Measurements from ENCODE around the gene TKTL1. TPM values are rescaled to one million over a fixed set of nuclear protein-coding genes. Genes with fewer than 3 reads are reported as not detected.

Gene TKTL1
- total RNA-seq, 1 donor from 2014 or later, result not detected

GRCh38 chrX:154323537-154323936 is 27.9 kb downstream of the TKTL1 start:
- no peak for TF ChIP-seq CTCF (IDR thresholded peaks at IDR 0.05; ENCODE audit: partially characterized antibody, unreplicated experiment)
- DNase-seq, result no peak
- Mint-ChIP-seq H3K9me3 (ENCODE audit: unreplicated experiment) (no peaks in the 10 kb centered on the region), H3K27me3 (ENCODE audit: unreplicated experiment) (peaks cover 3% of the 10 kb centered on the region), H3K4me1 (ENCODE audit: low read depth, unreplicated experiment) (peaks cover 4% of the 10 kb centered on the region), H3K27ac (ENCODE audit: unreplicated experiment) (no peak overlapping the region), H3K4me3 (ENCODE audit: unreplicated experiment) (no peak overlapping the region), H3K36me3 (ENCODE audit: unreplicated experiment) (no peaks in the 10 kb centered on the region)

GRCh38 chrX:154325541-154325940 is 29.9 kb downstream of the TKTL1 start:
- H3K27ac Mint-ChIP-seq (ENCODE audit: unreplicated experiment), result no peak overlapping the region
- H3K36me3 Mint-ChIP-seq (ENCODE audit: unreplicated experiment), result no peaks in the 10 kb centered on the region
- DNase-seq, result no peak
- no peaks in the 10 kb centered on the region for H3K9me3 Mint-ChIP-seq (ENCODE audit: unreplicated experiment)
- no peak for TF ChIP-seq CTCF (IDR thresholded peaks at IDR 0.05; ENCODE audit: partially characterized antibody, unreplicated experiment)
- no peaks in the 10 kb centered on the region for H3K27me3 Mint-ChIP-seq (ENCODE audit: unreplicated experiment)
- peaks cover 6% of the 10 kb centered on the region for H3K4me1 Mint-ChIP-seq (ENCODE audit: low read depth, unreplicated experiment)
- no peak overlapping the region for H3K4me3 Mint-ChIP-seq (ENCODE audit: unreplicated experiment)

- Mint-ChIP-seq H3K27ac (ENCODE audit: unreplicated experiment) (no peak overlapping the region), H3K9me3 (ENCODE audit: unreplicated experiment) (no peaks in the 10 kb centered on the region), H3K4me1 (ENCODE audit: low read depth, unreplicated experiment) (peaks cover 3% of the 10 kb centered on the region), H3K27me3 (ENCODE audit: unreplicated experiment) (no peaks in the 10 kb centered on the region), H3K36me3 (ENCODE audit: unreplicated experiment) (no peaks in the 10 kb centered on the region), H3K4me3 (ENCODE audit: unreplicated experiment) (no peak overlapping the region)
- no peak for DNase-seq
- no peak for TF ChIP-seq CTCF (IDR thresholded peaks at IDR 0.05; ENCODE audit: partially characterized antibody, unreplicated experiment)
Observed at GRCh38 chrX:154327038-154327820, 31.6 kb downstream of the TKTL1 start.

- DNase-seq, result no peak
- Mint-ChIP-seq H3K4me3 (ENCODE audit: unreplicated experiment) (no peak overlapping the region), H3K9me3 (ENCODE audit: unreplicated experiment) (no peaks in the 10 kb centered on the region), H3K4me1 (ENCODE audit: low read depth, unreplicated experiment) (peaks cover 3% of the 10 kb centered on the region), H3K27me3 (ENCODE audit: unreplicated experiment) (peaks cover 1% of the 10 kb centered on the region), H3K27ac (ENCODE audit: unreplicated experiment) (no peak overlapping the region), H3K36me3 (ENCODE audit: unreplicated experiment) (no peaks in the 10 kb centered on the region)
- TF ChIP-seq CTCF (IDR thresholded peaks at IDR 0.05; ENCODE audit: partially characterized antibody, unreplicated experiment), result no peak
Observed at GRCh38 chrX:154328646-154329045, 33.1 kb downstream of the TKTL1 start.

GRCh38 chrX:154329294-154329693 is 33.7 kb downstream of the TKTL1 start:
- Mint-ChIP-seq H3K9me3 (ENCODE audit: unreplicated experiment) (no peaks in the 10 kb centered on the region), H3K4me3 (ENCODE audit: unreplicated experiment) (no peak overlapping the region), H3K4me1 (ENCODE audit: low read depth, unreplicated experiment) (peaks cover 3% of the 10 kb centered on the region), H3K27ac (ENCODE audit: unreplicated experiment) (no peak overlapping the region), H3K27me3 (ENCODE audit: unreplicated experiment) (peaks cover 4% of the 10 kb centered on the region), H3K36me3 (ENCODE audit: unreplicated experiment) (no peaks in the 10 kb centered on the region)
- no peak for TF ChIP-seq CTCF (IDR thresholded peaks at IDR 0.05; ENCODE audit: partially characterized antibody, unreplicated experiment)
- DNase-seq, result no peak
